GM21786 (cell line): ENCODE data around the gene CDS2.

Source experiments
- ATAC-seq: cut with Tn5 transposase; IDR thresholded peaks from one replicate; pipeline ENCODE4 v1.9.1; 2021; ENCODE audit not compliant: unreplicated experiment

The CDS2 gene

GRCh38 chr20:5178046-5178445 lies 51.2 kb downstream of the CDS2 start:
- ATAC-seq, result no peak

GRCh38 chr20:5180421-5180820 lies 53.6 kb downstream of the CDS2 start:
- ATAC-seq, result no peak

DNA sequence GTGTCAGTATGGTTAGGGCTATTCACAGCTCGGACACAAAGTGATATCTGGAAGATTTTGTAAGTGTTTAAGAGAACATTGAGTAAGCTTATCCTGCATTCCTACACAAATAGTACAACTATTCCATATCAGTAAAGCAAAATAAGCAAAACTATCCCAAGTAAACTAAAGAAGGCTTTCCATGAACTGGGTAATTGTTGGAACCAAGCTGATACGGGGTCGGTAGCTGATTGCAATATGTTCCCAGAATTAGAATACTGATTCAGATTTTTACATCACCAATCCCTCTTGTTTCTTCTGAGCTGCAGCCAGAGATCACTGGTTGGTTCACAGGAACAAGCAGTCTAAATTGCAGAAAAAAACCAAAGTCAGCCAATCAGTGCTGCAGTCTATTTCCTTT lies 54.1 kb downstream of the CDS2 start:
- no peak for ATAC-seq

GRCh38 chr20:5181492-5181891 lies 54.7 kb downstream of the CDS2 start:
- ATAC-seq, result no peak

GRCh38 chr20:5181958-5182357 lies 55.1 kb downstream of the CDS2 start:
- no peak for ATAC-seq

- no peak for ATAC-seq
These were observed 55.9 kb downstream of the CDS2 start for GRCh38 chr20:5182615-5183254.

DNA sequence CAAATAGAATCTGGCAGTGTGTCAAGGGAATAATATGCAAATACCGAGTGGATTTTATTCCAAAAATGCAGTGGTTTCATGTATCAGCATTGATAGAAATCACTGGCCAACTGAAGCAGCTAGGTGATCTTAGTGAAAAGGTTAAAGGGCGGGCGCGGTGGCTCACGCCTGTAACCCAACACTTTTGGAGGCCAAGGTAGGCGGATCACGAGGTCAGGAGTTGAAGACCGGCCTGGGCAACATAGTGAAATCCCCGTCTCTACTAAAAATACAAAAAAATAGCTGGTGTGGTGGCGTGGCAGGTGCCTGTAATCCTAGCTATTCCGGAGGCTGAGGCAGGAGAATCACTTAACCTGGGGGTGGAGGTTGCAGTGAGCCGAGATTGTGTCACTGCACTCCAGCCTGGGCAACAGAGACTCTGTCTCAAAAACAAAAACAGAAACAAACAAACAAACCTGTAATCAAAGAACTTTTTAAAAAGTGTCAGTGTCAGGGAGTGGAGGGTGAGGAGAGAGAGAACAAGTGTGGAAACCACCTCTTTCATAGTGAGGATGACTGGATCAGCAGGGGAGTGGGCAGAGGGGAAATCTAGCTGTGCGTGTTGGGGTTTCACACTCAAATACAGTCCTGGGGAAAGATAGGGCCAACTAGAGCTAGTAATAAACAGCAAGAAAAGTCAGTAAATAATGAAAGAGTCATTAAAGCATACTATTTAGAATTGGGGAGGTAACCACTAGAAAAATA lies 57.1 kb downstream of the CDS2 start:
- no peak for ATAC-seq

GRCh38 chr20:5184684-5185083 lies 57.9 kb downstream of the CDS2 start:
- ATAC-seq, result no peak

DNA sequence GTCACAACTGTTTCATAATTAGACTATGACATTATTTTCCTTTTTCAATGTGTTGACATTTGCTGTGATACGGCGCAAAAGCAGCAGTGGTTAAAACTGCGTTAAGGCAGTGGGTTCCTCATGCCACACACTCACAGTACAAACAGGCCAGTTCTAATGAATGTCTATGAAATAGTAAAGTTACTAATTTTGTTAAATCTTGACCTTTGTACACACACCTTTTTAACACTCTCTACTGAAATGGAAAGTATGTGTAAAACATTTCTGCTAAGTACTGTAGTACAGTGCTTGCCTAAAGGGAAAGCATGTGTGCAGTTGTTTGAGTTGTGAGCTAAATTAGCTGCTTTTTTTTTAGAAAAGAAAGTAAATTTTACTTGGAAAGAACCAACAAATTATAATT lies 60.3 kb downstream of the CDS2 start:
- no peak for ATAC-seq

DNA sequence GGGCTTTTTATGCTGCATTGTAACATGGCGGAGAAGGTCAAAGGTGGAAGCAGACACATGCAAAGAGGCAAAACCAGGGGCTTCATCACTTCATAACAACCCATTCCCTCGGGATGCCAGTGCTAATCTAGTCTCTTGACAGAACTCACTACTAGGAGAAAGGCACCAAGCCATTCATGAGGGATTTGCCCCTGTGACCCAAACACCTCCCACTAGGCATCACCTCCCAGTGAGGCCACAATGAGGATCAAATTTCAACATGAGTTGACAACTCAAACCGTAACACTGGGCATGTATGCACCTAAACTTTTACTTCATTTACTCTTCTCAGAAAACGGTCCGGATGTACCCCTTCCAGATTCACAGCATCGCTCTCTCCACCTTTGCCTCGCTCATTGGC lies 61.9 kb downstream of the CDS2 start:
- ATAC-seq, result no peak

GRCh38 chr20:5189917-5190316 lies 63.1 kb downstream of the CDS2 start:
- no peak for ATAC-seq

GRCh38 chr20:5190444-5190843 lies 63.6 kb downstream of the CDS2 start:
- no peak for ATAC-seq

GRCh38 chr20:5191829-5192569 lies 65.2 kb downstream of the CDS2 start:
- peak; percentile 63 for ATAC-seq

DNA sequence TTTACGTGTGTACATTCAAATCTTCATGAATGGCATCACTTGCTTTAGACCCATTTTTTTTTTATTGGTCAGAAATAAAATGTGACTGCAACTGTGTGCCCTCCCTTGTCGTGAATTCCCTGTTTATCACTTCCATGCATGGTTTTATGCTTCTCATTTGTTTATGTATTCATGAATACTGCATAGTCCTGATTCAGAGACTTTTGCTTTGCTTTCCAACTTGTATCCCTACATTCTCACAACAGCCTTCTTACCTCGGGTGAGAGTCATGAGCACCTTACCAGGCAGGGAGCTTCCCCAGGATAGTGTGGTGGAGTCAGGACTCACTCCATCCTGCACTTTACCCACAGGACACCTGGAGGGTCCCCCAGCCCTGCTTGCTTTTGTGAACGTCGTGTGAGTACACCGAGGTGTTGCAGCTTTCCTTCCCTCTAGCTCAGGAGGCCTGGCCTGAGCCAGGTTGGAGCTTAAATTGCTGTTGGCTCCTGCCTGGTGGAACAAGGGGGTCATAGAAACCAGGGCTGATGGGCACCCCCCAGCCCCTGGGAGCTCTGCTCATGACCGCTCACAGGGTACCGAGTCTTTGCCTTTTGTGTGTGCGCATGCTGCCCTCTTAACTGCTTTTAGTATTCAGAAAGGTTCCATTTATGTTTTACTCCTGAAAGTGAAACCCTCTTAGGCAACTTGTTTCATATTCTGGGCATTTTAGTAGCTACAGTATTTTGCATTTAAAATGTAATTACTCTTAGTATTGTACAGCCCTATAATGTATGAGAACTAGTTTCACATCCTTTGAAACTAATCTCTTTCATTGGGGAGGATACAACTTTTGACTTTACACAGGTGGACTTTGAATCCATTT lies 66.0 kb downstream of the CDS2 start:
- no peak for ATAC-seq

DNA sequence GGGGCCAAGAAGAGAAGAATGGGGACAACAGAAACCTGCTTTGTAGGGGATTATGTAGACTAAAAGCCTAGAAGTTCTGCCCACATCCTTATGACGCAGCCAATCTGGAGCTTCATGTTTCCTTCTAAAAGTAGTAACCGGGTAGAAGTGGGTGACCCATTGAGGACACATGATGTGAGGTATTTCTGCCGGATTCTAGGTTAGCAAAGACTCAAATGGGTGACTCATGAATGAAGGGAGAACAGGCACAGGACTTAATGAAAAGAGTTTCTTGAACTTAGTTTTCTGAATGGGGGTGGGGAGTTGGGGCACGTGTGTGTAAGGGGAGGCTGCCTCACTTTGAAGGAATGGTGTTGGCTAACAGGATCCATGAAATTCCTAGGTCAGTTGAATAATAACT lies 68.8 kb downstream of the CDS2 start:
- ATAC-seq, result no peak

GRCh38 chr20:5196149-5196548 lies 69.3 kb downstream of the CDS2 start:
- ATAC-seq, result no peak

- ATAC-seq, result no peak
These were observed 70.5 kb downstream of the CDS2 start for GRCh38 chr20:5197270-5197827.

- no peak for ATAC-seq
These were observed 71.2 kb downstream of the CDS2 start for GRCh38 chr20:5197847-5198650.

DNA sequence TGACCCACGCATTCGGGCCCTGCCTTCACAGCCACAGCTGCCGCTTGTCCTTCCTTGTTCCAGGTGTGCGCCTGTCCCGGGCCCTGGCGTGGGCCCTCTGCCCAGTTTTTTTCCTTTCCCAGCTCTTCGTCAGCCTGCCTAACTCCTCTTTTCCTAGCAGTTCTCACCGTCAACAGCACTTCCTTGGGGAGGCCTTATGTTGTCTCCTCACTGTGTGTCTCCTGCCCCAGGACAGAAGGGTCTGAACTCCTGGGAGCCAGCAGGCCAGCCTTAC lies 71.8 kb downstream of the CDS2 start:
- ATAC-seq, result no peak

DNA sequence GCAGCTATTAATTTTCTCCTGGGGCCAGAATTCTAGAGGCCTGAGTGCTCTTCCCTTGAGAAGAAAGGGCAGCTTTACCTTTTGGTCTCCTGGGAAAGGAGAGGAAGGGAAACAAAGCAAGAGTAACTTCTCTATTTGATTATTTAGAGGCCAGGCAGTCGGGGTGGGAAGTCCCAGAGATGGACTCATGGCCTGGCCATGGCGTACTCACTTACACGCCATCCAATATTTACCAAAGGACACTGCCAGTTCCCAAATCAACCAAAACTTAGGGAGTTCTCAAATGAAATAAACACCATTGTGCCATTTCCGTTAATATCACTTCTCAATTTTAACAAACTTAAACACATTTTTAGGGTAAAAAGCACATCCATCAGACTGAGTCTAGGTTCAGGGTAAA lies 76.6 kb downstream of the CDS2 start:
- no peak for ATAC-seq
